GM12872 (cell line): ENCODE results near the gene NFIA.

Experiments
- TF ChIP-seq, protein P1 (sequence below): IDR thresholded peaks from 3 replicates; pipeline ENCODE4 v1.5.1; 2011; ENCODE audit warnings: low read depth, mild to moderate bottlenecking, low read length, moderate library complexity; ENCODE audit not compliant: insufficient read depth

The NFIA gene

DNA sequence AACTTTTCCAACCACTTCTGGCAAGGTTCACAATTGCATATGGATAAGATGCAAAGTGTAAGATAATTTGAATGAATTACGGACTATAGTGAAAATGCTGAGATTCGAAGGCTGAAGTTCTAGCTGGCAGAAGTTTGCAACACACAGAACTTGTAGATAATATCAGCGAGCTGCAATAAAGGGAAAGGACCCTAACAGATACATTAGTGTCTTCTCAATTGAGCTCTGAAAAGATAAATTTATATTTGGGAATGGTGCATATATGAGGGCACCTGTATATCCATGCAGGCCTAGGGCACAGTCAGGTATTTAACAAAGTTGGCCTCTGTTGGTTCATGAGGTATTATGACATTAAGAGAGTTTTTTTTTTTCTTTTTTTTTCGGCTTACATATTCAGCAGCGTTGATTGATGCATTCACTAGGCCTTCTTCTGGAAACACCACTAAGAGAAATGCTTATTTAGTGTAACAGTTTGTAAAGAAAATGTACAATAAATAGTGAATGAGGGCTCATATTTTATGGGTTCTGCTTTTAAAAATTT is 2.2 kb downstream of the NFIA start:
- TF ChIP-seq, protein P1, sequence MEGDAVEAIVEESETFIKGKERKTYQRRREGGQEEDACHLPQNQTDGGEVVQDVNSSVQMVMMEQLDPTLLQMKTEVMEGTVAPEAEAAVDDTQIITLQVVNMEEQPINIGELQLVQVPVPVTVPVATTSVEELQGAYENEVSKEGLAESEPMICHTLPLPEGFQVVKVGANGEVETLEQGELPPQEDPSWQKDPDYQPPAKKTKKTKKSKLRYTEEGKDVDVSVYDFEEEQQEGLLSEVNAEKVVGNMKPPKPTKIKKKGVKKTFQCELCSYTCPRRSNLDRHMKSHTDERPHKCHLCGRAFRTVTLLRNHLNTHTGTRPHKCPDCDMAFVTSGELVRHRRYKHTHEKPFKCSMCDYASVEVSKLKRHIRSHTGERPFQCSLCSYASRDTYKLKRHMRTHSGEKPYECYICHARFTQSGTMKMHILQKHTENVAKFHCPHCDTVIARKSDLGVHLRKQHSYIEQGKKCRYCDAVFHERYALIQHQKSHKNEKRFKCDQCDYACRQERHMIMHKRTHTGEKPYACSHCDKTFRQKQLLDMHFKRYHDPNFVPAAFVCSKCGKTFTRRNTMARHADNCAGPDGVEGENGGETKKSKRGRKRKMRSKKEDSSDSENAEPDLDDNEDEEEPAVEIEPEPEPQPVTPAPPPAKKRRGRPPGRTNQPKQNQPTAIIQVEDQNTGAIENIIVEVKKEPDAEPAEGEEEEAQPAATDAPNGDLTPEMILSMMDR = no peak

DNA sequence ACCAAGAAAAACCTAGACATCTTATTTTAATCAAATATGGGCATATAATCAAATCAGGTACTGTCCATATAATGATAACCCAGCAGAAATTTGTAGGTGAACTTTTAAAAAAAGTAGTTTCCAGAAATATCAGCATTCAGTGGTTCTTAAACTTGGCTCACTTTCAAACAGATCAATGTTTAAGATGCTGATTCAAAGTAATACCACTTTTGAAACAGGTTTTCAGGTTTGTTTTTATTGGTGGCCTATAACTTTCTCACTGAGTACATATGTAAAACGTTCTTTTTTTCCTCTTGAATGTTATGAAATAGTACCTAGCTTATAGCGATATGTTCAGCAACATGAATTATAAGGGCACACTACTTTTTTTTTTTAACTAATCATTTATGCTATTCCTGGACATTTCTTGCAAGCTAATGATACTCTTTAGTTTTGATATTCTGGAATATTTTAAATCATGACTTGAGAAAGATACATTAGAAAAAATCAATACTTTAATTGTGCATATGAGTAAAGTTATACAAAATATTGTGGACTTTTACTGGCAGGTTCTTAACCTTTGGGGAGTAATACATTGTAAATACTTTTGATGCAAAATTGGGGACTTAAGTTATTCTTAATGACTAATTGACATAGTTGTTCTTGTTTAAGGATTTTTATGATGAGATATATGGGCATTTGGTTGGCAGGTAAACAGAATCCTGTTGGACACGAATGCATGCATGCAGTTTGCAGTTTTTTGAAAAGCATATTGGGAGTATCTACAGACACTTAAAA is 3.0 kb downstream of the NFIA start:
- TF ChIP-seq, protein P1 = no peak

DNA sequence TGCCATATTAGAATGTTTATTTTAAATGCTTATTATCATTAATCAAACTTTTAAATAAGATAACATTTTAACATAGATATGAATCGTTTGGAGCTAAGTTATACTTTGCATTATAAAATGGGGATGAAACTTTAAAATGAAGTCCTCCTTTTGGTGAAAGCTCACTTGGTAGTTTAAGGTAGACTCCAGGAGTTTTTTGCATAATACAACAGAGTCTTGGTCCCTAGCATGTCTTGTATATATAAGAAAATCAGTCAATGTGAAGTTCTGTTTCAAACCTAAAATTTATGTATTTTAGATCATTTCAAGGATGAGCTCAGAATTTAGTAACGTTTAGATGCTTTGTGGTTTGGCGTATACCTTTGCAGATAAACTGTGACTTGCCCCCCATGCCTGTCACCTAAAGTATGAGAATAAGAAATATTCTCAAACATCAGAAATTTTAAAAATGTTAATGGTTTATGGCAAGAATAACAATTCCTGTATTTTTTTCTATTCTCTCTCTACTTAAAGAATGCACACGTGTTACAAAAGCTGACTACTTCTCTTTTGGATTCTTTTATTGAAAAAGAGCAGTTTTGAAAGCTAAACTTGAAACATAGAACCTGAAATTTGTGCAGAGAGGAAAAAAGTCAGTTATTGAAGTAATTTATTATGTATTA is 3.8 kb downstream of the NFIA start:
- TF ChIP-seq, protein P1 = no peak

DNA sequence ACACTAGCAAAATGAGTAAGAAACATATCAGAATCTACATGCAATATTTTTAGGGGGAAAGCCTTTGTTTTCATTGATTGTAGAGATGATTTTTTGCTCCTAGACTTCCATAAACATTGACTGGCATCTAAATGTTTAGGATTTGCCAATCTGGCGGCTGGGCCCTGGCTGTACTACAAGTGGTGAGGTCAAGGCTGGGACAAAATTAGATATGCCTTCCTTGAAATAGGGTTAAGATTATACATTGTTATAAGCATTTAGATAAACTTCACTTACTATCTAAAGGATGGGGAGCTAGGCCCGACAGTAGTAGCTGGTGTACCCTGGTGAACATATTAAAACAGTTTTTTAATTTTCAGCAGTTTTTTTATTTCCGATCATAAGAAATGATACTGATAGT is 5.2 kb downstream of the NFIA start:
- TF ChIP-seq, protein P1 = no peak

DNA sequence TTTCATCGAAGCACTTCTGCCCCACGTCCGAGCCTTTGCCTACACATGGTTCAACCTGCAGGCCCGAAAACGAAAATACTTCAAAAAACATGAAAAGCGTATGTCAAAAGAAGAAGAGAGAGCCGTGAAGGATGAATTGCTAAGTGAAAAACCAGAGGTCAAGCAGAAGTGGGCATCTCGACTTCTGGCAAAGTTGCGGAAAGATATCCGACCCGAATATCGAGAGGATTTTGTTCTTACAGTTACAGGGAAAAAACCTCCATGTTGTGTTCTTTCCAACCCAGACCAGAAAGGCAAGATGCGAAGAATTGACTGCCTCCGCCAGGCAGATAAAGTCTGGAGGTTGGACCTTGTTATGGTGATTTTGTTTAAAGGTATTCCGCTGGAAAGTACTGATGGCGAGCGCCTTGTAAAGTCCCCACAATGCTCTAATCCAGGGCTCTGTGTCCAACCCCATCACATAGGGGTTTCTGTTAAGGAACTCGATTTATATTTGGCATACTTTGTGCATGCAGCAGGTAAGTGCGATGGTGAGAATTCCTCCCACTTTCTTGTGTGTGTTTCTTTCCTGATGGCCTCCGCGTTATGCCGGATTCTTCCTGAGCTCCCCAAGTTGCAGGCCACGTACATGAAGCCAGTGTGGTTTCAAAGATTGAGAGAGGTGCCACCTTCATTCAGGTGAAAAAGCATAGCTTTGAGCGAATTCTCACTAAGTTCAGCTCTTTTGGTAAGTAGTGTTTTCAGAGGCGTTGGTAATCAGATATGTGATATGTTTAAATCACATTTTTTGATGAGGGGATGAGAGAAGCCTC is 6.0 kb downstream of the NFIA start:
- TF ChIP-seq, protein P1 = no peak

DNA sequence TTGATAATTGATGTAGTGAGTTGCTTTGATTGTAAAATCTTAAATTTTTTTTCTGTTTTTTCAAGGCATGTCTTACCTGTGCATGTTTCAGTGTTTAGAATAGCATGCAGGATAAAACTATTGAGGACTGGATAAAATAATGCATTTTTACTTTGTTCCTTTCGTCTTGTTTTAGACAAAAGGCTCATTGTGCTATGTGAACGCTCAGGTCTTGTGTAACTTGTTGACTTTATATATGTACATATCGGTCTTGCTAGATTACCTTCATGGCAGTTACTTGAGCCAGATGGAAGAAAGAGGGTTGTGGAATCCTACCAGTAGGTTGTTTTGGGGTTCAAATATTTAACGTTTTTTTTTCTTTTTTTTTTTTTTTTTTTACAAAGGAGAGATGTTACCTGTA is 7.0 kb downstream of the NFIA start:
- TF ChIP-seq, protein P1 = no peak

DNA sequence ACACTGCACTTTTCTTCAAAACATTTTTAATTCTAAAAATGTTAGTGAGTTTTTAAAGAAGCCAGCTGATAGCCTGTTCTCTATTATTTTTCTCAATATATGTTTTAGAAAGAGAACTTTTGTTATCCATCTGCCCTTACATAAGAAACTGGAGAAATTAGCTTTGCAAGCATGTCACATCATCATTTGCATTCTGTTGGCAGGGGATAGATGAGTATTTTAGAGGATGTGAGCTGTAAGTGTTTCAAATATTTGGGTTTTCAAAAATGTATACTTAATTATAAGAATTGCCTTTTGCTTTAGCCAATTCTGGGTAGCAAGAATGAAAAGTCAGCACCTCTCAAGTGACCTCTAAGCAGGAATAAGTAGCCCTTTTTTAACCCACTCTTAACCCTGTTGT is 7.4 kb downstream of the NFIA start:
- TF ChIP-seq, protein P1 = no peak
